Endothelial cell of umbilical vein (primary cell): ENCODE data around the gene CTBS.

Experiments used
- CTCF ChIP-seq, 2 donors: IDR thresholded peaks; 1 replicate in 1 of 2; 2 replicates in 1 of 2; pipeline ENCODE4 v1.5.1; 2011; ENCODE audit warnings: low read length in 2 of 2, mild to moderate bottlenecking in 2 of 2, moderate library complexity in 2 of 2, control low read depth in 1 of 2, inconsistent platforms in 1 of 2, low read depth in 1 of 2; ENCODE audit not compliant: insufficient read depth in 1 of 2; ENCODE audit errors: extremely low read depth in 1 of 2
- EZH2 ChIP-seq: IDR thresholded peaks from 2 replicates; pipeline ENCODE4 v1.6.1; 2012; ENCODE audit warnings: borderline replicate concordance, low read depth, mild to moderate bottlenecking, moderate library complexity, low read length, inconsistent platforms; ENCODE audit not compliant: severe bottlenecking
- GATA2 ChIP-seq: IDR thresholded peaks from 2 replicates; pipeline ENCODE4 v1.7.0; 2011; ENCODE audit warnings: low read depth, mild to moderate bottlenecking, moderate library complexity, mixed read lengths, low read length; ENCODE audit not compliant: insufficient read length, insufficient read depth
- JUN ChIP-seq: IDR thresholded peaks from 2 replicates; pipeline ENCODE4 v1.6.1; 2011; ENCODE audit warnings: borderline replicate concordance, low read depth; ENCODE audit not compliant: insufficient read length, insufficient read depth
- MAX ChIP-seq: IDR thresholded peaks from 2 replicates; pipeline ENCODE4 v1.6.1; 2011; ENCODE audit not compliant: insufficient read depth, insufficient read length
- MYC ChIP-seq: IDR thresholded peaks from one replicate; pipeline ENCODE4 v1.6.1; 2011; ENCODE audit warnings: mild to moderate bottlenecking, low read depth, low read length
- POLR2A ChIP-seq: IDR thresholded peaks from 2 replicates; pipeline ENCODE4 v1.6.1; 2012; ENCODE audit warnings: low read depth, mild to moderate bottlenecking, control low read depth, low read length
- POLR2AphosphoS5 ChIP-seq: IDR thresholded peaks from 2 replicates; pipeline ENCODE4 v1.6.1; 2012; ENCODE audit warnings: low read depth, mild to moderate bottlenecking, control low read depth, low read length, moderate library complexity; ENCODE audit not compliant: insufficient read depth

GRCh38 chr1:84581648-84582047 is 7.4 kb upstream of the CTBS start:
- TF ChIP-seq EZH2 = no peak
- TF ChIP-seq POLR2AphosphoS5 = no peak
- no peak for TF ChIP-seq POLR2A
- no peak for TF ChIP-seq CTCF (IDR thresholded peaks at IDR 0.05; ENCODE audit: extremely low read depth in 1 of 2, insufficient read depth in 1 of 2, low read depth in 1 of 2, low read length in 2 of 2)
- no peak for TF ChIP-seq MAX
- no peak for TF ChIP-seq JUN
- TF ChIP-seq MYC = no peak
- no peak for TF ChIP-seq GATA2
